HEK293 (cell line): ENCODE data around the gene GSK3B.

ENCODE experiments used
- BCL11A ChIP-seq: fragments of 450-650 bp; formaldehyde crosslinking; IDR thresholded peaks from 2 replicates; pipeline ENCODE4 v1.5.1; 2016; ENCODE audit warnings: low read depth, missing biosample characterization, missing genetic modification characterization
- GLI4 ChIP-seq: fragments of 450-650 bp; formaldehyde crosslinking; IDR thresholded peaks from 2 replicates; pipeline ENCODE4 v1.5.1; 2016; ENCODE audit warnings: missing biosample characterization, missing genetic modification characterization
- HOXA7 ChIP-seq: sonication (generic); formaldehyde crosslinking; IDR thresholded peaks from 2 replicates; pipeline ENCODE4 v1.8.1; 2022; ENCODE audit warnings: missing genetic modification reagents, borderline replicate concordance
- PRDM10 ChIP-seq: fragments of 450-650 bp; formaldehyde crosslinking; IDR thresholded peaks from 2 replicates; pipeline ENCODE4 v1.5.1; 2016; ENCODE audit warnings: missing biosample characterization, missing genetic modification characterization
- PRDM6 ChIP-seq: fragments of 450-650 bp; formaldehyde crosslinking; IDR thresholded peaks from 2 replicates; pipeline ENCODE4 v1.5.1; 2017; ENCODE audit warnings: missing biosample characterization, missing genetic modification characterization
- SALL2 ChIP-seq: fragments of 450-650 bp; formaldehyde crosslinking; IDR thresholded peaks from 2 replicates; pipeline ENCODE4 v1.5.0; 2017; ENCODE audit warnings: missing biosample characterization, mild to moderate bottlenecking, missing genetic modification characterization, borderline replicate concordance
- SP7 ChIP-seq: fragments of 450-650 bp; formaldehyde crosslinking; IDR thresholded peaks from 2 replicates; pipeline ENCODE4 v1.5.1; 2016; ENCODE audit warnings: missing biosample characterization, missing genetic modification characterization
- ZBTB20 ChIP-seq: fragments of 450-650 bp; formaldehyde crosslinking; IDR thresholded peaks from 2 replicates; pipeline ENCODE4 v1.5.1; 2016; ENCODE audit warnings: missing biosample characterization, missing genetic modification characterization
- ZBTB48 ChIP-seq: fragments of 450-650 bp; formaldehyde crosslinking; IDR thresholded peaks from 2 replicates; pipeline ENCODE4 v1.5.1; 2016; ENCODE audit warnings: missing biosample characterization, missing genetic modification characterization
- ZNF10 ChIP-seq: fragments of 450-650 bp; formaldehyde crosslinking; IDR thresholded peaks from 2 replicates; pipeline ENCODE4 v1.5.1; 2017; ENCODE audit warnings: missing biosample characterization, missing genetic modification characterization
- ZNF138 ChIP-seq: fragments of 450-650 bp; formaldehyde crosslinking; IDR thresholded peaks from 2 replicates; pipeline ENCODE4 v1.5.1; 2016; ENCODE audit warnings: missing biosample characterization, missing genetic modification characterization, borderline replicate concordance
- ZNF18 ChIP-seq: fragments of 450-650 bp; formaldehyde crosslinking; IDR thresholded peaks from 2 replicates; pipeline ENCODE4 v1.5.1; 2016; ENCODE audit warnings: missing biosample characterization, missing genetic modification characterization
- ZNF19 ChIP-seq: fragments of 450-650 bp; formaldehyde crosslinking; IDR thresholded peaks from 2 replicates; pipeline ENCODE4; 2016; ENCODE audit warnings: missing biosample characterization, missing genetic modification characterization, low read depth
- ZNF248 ChIP-seq: fragments of 450-650 bp; formaldehyde crosslinking; IDR thresholded peaks from 2 replicates; pipeline ENCODE4 v1.5.1; 2017; ENCODE audit warnings: missing biosample characterization, missing genetic modification characterization
- ZNF266 ChIP-seq: fragments of 450-650 bp; formaldehyde crosslinking; IDR thresholded peaks from 2 replicates; pipeline ENCODE4 v1.5.1; 2016; ENCODE audit warnings: missing biosample characterization, missing genetic modification characterization, low read depth
- ZNF341 ChIP-seq: fragments of 450-650 bp; formaldehyde crosslinking; IDR thresholded peaks from 2 replicates; pipeline ENCODE4; 2016; ENCODE audit warnings: low read depth, missing biosample characterization, missing genetic modification characterization
- ZNF416 ChIP-seq: fragments of 450-650 bp; formaldehyde crosslinking; IDR thresholded peaks from 2 replicates; pipeline ENCODE4 v1.5.1; 2016; ENCODE audit warnings: missing biosample characterization, missing genetic modification characterization
- ZNF558 ChIP-seq: fragments of 450-650 bp; formaldehyde crosslinking; IDR thresholded peaks from 2 replicates; pipeline ENCODE4 v1.5.1; 2016; ENCODE audit warnings: missing biosample characterization, missing genetic modification characterization
- ZNF561 ChIP-seq: fragments of 450-650 bp; IDR thresholded peaks from 2 replicates; pipeline ENCODE4 v1.5.1; 2018; ENCODE audit warnings: missing biosample characterization, missing genetic modification characterization, borderline replicate concordance
- ZNF621 ChIP-seq: fragments of 450-650 bp; formaldehyde crosslinking; IDR thresholded peaks from 2 replicates; pipeline ENCODE4 v1.5.1; 2017; ENCODE audit warnings: missing biosample characterization, missing genetic modification characterization
- ZNF626 ChIP-seq: fragments of 450-650 bp; sonication (Bioruptor Pico); formaldehyde crosslinking; IDR thresholded peaks from 2 replicates; pipeline ENCODE4 v1.5.1; 2018; ENCODE audit warnings: missing biosample characterization, missing genetic modification characterization, inconsistent platforms
- ZNF639 ChIP-seq: fragments of 450-650 bp; formaldehyde crosslinking; IDR thresholded peaks from 2 replicates; pipeline ENCODE4 v1.5.1; 2016; ENCODE audit warnings: missing biosample characterization, missing genetic modification characterization
- ZNF654 ChIP-seq: fragments of 450-650 bp; formaldehyde crosslinking; IDR thresholded peaks from 2 replicates; pipeline ENCODE4 v1.5.1; 2016; ENCODE audit warnings: low read depth, missing biosample characterization, missing genetic modification characterization
- ZNF670 ChIP-seq: fragments of 450-650 bp; formaldehyde crosslinking; IDR thresholded peaks from 2 replicates; pipeline ENCODE4 v1.5.1; 2016; ENCODE audit warnings: missing biosample characterization, missing genetic modification characterization, low read depth
- ZNF704 ChIP-seq: fragments of 450-650 bp; formaldehyde crosslinking; IDR thresholded peaks from 2 replicates; pipeline ENCODE4 v1.5.1; 2016; ENCODE audit warnings: missing biosample characterization, missing genetic modification characterization

GSK3B gene

GRCh38 chr3:120048355-120049041 lies 45.7 kb downstream of the GSK3B start (continued):
- TF ChIP-seq ZNF639 (no peak), ZNF558 (tag by site-specific recombination) (no peak), ZNF138 (tag by site-specific recombination) (no peak), ZNF704 (tag by site-specific recombination) (no peak), ZNF266 (no peak), ZNF416 (no peak), ZNF18 (tag by site-specific recombination) (0 out of 2 replicates have a peak, but pooled peaks have one; percentile 30), SALL2 (tag by site-specific recombination) (no peak), BCL11A (no peak), ZNF670 (no peak), ZNF19 (no peak), ZNF248 (tag by site-specific recombination) (no peak), SP7 (tag by site-specific recombination) (0 out of 2 replicates have a peak, but pooled peaks have one; percentile 29), ZBTB20 (no peak), PRDM6 (peak; percentile 78), PRDM10 (tag by site-specific recombination) (0 out of 2 replicates have a peak, but pooled peaks have one; percentile 28), ZBTB48 (no peak), ZNF654 (no peak), HOXA7 (CRISPR knock-in tag) (no peak), ZNF621 (tag by site-specific recombination) (no peak), ZNF341 (no peak), GLI4 (tag by site-specific recombination) (no peak), ZNF561 (tag by site-specific recombination) (peak; percentile 55; the same call in 1 of the 2 replicates), ZNF626 (no peak), ZNF10 (tag by site-specific recombination) (0 out of 2 replicates have a peak, but pooled peaks have one; percentile 43)
- TF ChIP-seq, all 188 proteins: peak for 29
